Stimulated activated effector memory CD8-positive, alpha-beta T cell treated with anti-CD3 and anti-CD28 coated beads, Interleukin-12 subunit alpha, Interleukin-12 subunit beta, amount 100 ng/mL, for 72 hours (primary cell): ENCODE data around the gene SLC25A21.
A peak's percentile ranks its signal among the peaks of the same experiment; 100 is the strongest.

Experiments
- ATAC-seq: fragments of 150-1000 bp; cut with Tn5 transposase; 2 replicates; pipeline ENCODE4 v1.10.0; 2021
- DNase-seq, 2 donors: peaks; one replicate each; pipeline ENCODE4 v3.0.0; 2021 to 2022; ENCODE audit warnings: low spot score in 2 of 2
- H3K27ac Mint-ChIP-seq: one replicate; pipeline ENCODE4 v1.8.0; 2022; ENCODE audit warnings: mild to moderate bottlenecking, mixed read lengths
- H3K36me3 Mint-ChIP-seq: one replicate; pipeline ENCODE4 v1.8.0; 2022; ENCODE audit warnings: mild to moderate bottlenecking, mixed read lengths
- H3K4me1 Mint-ChIP-seq: one replicate; pipeline ENCODE4 v1.8.0; 2022; ENCODE audit warnings: mixed read lengths
- H3K4me3 Mint-ChIP-seq: one replicate; pipeline ENCODE4 v1.8.0; 2022; ENCODE audit warnings: mild to moderate bottlenecking, mixed read lengths
- H3K9me3 Mint-ChIP-seq: one replicate; pipeline ENCODE4 v1.8.0; 2022; ENCODE audit warnings: mixed read lengths

Gene SLC25A21

DNA sequence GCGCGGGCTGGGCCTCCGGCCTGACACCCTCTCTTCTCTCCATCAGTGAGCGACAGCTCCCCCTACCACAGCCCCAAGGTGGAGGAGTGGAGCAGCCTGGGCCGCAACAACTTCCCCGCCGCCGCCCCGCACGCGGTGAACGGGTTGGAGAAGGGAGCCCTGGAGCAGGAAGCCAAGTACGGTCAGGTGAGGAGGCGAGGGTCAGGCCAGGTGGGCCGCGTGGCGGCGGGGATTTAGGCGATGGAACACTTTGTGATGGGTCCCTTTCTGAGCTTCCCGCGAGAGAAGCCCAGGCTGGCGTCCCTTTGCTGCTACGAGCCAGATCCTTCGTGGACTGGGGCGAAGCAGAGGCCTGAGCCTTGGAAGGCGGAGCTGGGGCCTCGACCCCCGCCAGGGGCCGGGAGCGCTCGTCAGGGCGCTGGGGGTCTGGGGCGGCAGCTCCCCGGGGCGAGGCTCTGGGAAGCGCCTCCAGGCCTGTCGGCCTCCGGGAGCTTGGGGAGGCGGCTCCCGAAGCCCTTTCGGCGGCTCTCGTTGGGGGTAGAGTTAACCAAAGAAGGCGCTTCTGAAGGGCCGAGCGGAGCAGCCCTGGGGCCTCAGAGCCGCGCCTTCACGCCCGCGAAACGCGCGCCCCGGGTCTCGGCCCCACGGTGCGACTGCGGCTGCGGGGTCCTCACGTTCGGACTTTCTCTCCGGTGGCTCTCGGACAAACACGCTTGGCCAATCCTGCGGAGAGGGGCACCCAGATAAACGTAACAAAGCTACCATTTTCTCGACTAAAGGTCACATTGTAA lies 505.8 kb downstream of the SLC25A21 start:
- Mint-ChIP-seq H3K9me3 (no peaks in the 10 kb centered on the region), H3K4me3 (no peak overlapping the region), H3K27ac (no peak overlapping the region), H3K36me3 (peaks cover 7% of the 10 kb centered on the region), H3K4me1 (peaks cover 23% of the 10 kb centered on the region)
- ATAC-seq (no peak), DNase-seq (no peak)

DNA sequence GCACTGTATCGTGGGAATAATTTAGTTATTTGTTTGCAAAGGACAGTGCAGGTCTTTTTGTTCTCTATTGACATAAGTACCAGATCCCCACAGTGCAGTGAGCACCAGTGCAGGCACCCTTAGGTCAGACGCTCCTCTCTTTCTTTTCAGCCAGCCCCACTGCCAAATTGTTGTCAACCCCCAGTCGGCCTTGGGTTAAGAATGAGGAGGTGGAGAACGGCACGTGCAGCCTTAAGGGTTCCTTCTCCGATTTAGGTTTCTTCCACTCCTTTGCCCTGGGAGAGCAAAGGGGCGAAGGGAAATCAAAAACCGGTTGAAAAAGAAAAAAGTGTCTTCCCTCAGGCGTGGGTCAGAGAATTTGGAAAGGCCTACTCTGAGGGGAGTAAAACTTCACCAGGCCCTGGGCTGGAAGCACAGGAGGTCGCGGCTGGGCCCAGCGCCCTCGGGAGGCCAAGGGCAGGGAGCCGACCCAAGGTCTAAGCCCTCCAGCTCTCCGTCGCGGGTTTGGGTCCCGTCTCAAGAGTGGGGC lies 506.5 kb downstream of the SLC25A21 start:
- Mint-ChIP-seq H3K27ac (no peak overlapping the region), H3K4me1 (peaks cover 28% of the 10 kb centered on the region), H3K9me3 (no peaks in the 10 kb centered on the region), H3K36me3 (peaks cover 7% of the 10 kb centered on the region), H3K4me3 (no peak overlapping the region)
- ATAC-seq (no peak), DNase-seq (no peak)

DNA sequence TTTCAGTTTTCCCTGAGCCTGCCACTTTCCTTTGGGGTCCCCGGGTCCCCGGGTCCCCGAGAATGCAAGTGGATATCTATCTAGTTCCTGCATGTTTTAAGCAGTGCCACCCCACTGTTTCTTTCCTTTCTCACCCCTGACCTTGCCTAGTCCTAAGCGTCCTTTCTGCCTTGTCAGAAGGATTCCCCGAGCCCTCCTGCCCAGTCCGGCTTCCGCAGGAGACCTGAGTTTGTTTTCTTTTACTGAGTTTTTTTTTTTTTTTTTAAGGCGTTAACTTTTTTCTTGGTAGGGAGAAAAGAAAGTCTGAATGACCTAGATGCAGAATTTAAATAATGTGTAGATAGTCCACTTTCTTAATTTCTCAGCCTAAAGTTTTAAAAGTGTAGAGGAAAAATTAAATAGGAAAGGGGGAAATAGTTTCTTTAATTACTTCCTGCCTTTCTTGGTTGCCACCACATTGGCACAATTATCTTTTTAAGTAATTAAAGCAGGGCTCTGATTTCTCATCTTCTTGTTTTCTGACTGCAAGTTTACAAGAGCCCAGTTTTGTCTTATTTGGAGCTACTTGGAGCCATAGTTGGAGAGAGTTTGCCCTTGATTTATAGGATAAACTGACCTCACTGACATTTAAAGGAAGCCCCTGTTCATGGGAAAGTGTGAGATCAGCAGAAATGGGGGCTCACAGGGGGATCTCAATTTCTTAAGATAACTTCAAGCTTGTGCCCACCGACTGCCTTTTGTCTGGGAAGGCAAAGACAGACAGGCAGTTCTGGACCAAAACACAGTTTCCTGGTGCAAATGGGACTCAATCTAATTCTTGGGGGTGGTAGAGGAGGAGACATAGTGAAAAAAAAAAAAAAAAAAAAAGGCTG lies 507.8 kb downstream of the SLC25A21 start:
- peaks cover 7% of the 10 kb centered on the region for H3K36me3 Mint-ChIP-seq
- no peaks in the 10 kb centered on the region for H3K9me3 Mint-ChIP-seq

GRCh38 chr14:36663404-36664321 lies 508.7 kb downstream of the SLC25A21 start:
- ATAC-seq = no peak
- Mint-ChIP-seq H3K27ac (no peak overlapping the region), H3K4me3 (no peak overlapping the region), H3K36me3 (peaks cover 13% of the 10 kb centered on the region), H3K4me1 (peaks cover 28% of the 10 kb centered on the region), H3K9me3 (no peaks in the 10 kb centered on the region)
- no peak for DNase-seq

More for the DNA sequence above, 507.8 kb downstream of the SLC25A21 start:
- Mint-ChIP-seq H3K4me1 (peaks cover 28% of the 10 kb centered on the region), H3K4me3 (no peak overlapping the region), H3K27ac (no peak overlapping the region)
- DNase-seq (no peak), ATAC-seq (no peak)

DNA sequence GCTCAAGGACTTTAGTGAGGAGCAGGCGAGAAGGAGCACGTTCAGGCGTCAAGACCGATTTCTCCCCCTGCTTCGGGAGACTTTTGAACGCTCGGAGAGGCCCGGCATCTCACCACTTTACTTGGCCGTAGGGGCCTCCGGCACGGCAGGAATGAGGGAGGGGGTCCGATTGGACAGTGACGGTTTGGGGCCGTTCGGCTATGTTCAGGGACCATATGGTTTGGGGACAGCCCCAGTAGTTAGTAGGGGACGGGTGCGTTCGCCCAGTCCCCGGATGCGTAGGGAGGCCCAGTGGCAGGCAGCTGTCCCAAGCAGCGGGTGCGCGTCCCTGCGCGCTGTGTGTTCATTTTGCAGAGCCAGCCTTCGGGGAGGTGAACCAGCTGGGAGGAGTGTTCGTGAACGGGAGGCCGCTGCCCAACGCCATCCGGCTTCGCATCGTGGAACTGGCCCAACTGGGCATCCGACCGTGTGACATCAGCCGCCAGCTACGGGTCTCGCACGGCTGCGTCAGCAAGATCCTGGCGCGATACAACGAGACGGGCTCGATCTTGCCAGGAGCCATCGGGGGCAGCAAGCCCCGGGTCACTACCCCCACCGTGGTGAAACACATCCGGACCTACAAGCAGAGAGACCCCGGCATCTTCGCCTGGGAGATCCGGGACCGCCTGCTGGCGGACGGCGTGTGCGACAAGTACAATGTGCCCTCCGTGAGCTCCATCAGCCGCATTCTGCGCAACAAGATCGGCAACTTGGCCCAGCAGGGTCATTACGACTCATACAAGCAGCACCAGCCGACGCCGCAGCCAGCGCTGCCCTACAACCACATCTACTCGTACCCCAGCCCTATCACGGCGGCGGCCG lies 509.6 kb downstream of the SLC25A21 start:
- Mint-ChIP-seq H3K9me3 (no peaks in the 10 kb centered on the region), H3K27ac (no peak overlapping the region), H3K36me3 (peaks cover 13% of the 10 kb centered on the region), H3K4me3 (peak overlapping the region; percentile 45), H3K4me1 (peaks cover 28% of the 10 kb centered on the region)
- DNase-seq = peak in 1 of 2 donors; percentile 48
- no peak for ATAC-seq

- Mint-ChIP-seq H3K4me3 (peak overlapping the region; percentile 45), H3K4me1 (peaks cover 28% of the 10 kb centered on the region), H3K36me3 (peaks cover 13% of the 10 kb centered on the region), H3K27ac (no peak overlapping the region), H3K9me3 (no peaks in the 10 kb centered on the region)
- ATAC-seq = no peak
- DNase-seq = no peak
Observed at GRCh38 chr14:36662258-36662542, 510.2 kb downstream of the SLC25A21 start.

DNA sequence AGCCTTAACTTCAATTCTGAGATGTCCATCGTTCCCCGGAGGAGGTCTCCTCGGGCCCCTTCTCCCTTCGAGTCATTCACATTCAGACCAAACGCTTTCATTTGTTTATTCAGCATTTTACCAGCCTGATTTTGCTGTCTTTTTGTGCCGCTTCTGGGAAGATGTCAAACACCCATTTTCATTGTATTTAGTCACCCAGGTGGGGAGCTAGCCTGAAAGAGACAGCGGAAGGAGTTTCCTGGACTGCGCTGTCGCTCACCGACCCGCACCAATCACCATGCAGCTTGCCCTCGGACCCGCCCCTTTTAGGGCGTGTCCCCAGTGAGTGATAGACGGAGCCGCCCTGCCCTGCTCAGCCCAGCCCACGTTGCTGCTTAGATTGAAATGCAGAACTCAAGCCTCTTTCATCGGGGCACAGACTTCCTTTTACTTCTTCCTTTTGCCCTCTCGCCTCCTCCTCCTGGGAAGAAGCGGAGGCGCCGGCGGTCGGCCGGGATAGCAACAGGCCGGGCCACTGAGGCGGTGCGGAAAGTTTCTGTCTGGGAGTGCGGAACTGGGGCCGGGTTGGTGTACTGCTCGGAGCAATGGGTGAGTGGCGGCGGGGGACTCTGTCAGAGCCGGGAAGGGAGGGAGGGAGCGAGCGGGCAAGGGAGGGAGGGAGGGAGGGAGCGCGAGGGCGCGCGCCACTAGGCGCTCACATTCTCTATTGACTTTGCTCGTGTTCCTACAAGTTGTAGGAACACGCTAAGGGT lies 510.7 kb downstream of the SLC25A21 start, which contains the start of gene PAX9:
TSS of gene PAX9 (plus strand) at position 355 of the 752 bp plus-strand sequence. CDS start at position 585, 230 bp downstream.
- Mint-ChIP-seq H3K27ac (no peak within 1 kb of the TSS), H3K4me1 (peaks cover 33% of the 10 kb centered on the region), H3K9me3 (no peaks in the 10 kb centered on the region), H3K4me3 (peak within 1 kb of the TSS; percentile 45), H3K36me3 (peaks cover 17% of the 10 kb centered on the region)
- ATAC-seq (peak; percentile 66), DNase-seq (peak in 1 of 2 donors; percentile 50)

DNA sequence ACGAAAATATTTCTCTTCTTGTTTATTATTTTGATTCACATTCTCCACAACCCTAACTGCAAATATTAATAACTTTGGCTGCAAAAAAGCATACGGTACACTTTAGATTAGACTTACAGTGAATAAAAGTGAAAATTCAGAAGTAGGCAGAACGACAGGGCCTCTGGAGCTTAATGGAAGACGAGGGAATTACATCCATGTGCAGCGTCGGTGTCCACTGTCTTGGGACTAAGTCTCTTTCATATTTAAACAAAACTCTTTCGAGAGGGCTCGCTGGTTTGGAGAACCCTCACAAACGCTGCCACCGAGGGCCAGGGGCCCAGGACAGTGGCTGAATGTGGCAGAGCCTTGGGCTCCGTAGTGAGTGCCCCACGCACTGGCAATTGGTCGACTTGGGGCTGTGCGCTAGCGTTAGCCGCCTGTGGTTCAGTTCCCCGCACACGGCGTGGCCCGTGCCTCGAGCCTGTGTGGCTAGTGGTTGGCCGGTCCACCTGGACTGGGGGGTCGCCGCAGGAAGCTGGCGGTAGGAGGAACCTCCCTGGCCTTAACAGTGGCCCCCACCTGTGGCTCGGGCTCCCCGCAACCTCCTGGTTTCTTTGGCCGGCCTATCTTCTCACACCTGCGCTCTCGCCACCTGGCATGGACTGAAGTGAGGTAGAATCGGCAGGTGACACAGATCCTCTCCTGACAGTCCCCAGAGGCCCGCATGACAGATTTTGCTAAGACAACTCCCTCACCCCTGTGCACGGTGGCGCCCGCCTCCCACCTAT lies 511.5 kb downstream of the SLC25A21 start:
- H3K4me3 Mint-ChIP-seq = peak overlapping the region; percentile 45
- peaks cover 36% of the 10 kb centered on the region for H3K4me1 Mint-ChIP-seq
- no peak overlapping the region for H3K27ac Mint-ChIP-seq
- ATAC-seq (no peak), DNase-seq (no peak)
- H3K9me3 Mint-ChIP-seq = no peaks in the 10 kb centered on the region
- peaks cover 21% of the 10 kb centered on the region for H3K36me3 Mint-ChIP-seq

DNA sequence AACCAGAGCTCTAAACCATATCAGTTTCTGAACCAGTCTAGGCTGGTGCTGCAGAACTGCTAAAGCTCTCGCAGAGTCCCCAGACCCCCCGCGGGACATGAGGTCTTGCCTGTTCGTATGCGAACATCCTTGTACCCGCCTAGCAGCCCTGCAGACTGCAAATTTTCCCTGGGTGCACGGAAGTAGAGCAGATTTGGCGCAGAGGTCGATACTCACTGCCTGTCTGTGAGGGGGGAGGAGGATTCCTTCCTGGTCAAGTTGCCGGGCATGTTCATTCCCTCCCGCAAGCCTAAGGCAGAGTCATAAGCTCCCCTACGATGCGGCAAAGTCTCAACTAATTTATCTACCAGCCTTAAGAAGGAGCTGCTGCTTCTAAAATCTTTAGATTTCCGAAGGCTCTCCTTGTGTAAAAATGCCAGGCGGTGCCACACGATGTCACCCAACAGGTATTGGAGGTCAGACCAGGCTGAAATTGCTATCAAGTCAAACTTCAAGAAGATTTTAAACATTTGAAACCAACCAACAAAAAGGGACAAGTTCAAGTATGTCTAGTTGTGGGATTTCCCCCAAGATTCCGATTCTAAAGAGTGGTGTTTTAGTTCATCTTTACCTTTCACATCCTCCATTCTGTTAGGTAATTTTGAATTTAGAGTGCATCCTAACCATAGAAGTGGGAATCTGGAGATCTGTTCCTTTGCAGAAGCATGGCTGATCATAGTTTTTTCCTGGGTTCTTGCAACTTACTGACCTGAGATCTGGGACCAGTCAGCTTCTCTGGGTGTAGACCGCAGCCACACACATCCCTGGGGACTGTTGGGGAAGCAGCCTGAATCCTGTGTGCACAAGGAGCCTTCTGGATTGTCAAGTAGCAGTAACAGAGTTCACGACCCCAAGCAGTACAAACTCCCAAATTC lies 512.3 kb downstream of the SLC25A21 start:
- peaks cover 44% of the 10 kb centered on the region for H3K4me1 Mint-ChIP-seq
- H3K4me3 Mint-ChIP-seq = no peak overlapping the region
- DNase-seq = no peak
- no peak for ATAC-seq
- no peak overlapping the region for H3K27ac Mint-ChIP-seq
- H3K36me3 Mint-ChIP-seq = peaks cover 27% of the 10 kb centered on the region
- no peaks in the 10 kb centered on the region for H3K9me3 Mint-ChIP-seq

DNA sequence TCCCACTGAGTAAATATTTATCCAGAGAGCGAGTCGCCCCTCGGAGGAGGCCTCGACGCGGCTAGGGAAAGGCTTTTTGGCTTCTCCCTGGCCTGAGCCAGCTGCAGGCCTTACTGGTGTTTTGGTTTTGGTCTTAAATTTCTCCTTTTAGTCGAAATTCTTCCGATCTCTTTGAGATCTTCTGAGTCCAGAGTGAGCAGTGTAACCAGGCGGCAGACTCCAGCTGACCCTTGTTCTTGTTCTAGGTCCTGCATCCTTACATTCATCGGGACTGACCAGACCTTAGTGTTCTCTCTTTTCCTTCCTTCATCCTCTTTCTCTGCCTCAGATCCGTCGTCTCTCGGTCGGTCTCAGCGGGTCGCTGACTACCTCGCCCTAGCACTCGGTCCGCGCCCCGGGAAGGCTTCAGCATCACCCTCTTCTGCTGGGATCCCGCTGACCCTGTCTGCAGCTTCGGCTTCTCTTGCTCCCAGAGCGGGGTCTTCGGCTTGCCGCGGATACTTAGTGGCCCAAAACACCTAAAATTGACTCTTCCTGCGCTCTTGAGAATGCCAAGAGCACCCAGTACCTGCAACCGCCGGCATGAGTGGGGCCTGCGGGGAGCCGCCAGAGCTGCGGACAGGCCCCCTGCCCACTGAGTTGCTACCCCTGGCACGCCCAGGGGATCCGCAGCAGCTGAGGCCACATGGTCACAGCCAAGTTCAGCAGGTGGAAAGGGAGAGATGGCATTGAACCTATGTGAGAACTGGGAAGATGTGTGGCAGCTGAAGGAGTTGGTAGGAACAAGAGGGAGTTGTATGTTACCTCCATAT lies 513.2 kb downstream of the SLC25A21 start:
- Mint-ChIP-seq H3K4me1 (peaks cover 43% of the 10 kb centered on the region), H3K4me3 (no peak overlapping the region), H3K27ac (no peak overlapping the region), H3K36me3 (peaks cover 27% of the 10 kb centered on the region), H3K9me3 (no peaks in the 10 kb centered on the region)
- no peak for DNase-seq
- no peak for ATAC-seq

- Mint-ChIP-seq H3K4me1 (peaks cover 34% of the 10 kb centered on the region), H3K4me3 (no peak overlapping the region), H3K9me3 (no peaks in the 10 kb centered on the region), H3K36me3 (peaks cover 23% of the 10 kb centered on the region), H3K27ac (no peak overlapping the region)
- no peak for DNase-seq
- ATAC-seq = no peak
Observed at GRCh38 chr14:36658123-36659009, 514.0 kb downstream of the SLC25A21 start.
